GM18861 (cell line): Measurements from ENCODE around the gene ZXDC.

Experiments used
- ATAC-seq: cut with Tn5 transposase; IDR thresholded peaks from one replicate; pipeline ENCODE4 v1.9.1; 2021; ENCODE audit not compliant: unreplicated experiment

ZXDC gene

DNA sequence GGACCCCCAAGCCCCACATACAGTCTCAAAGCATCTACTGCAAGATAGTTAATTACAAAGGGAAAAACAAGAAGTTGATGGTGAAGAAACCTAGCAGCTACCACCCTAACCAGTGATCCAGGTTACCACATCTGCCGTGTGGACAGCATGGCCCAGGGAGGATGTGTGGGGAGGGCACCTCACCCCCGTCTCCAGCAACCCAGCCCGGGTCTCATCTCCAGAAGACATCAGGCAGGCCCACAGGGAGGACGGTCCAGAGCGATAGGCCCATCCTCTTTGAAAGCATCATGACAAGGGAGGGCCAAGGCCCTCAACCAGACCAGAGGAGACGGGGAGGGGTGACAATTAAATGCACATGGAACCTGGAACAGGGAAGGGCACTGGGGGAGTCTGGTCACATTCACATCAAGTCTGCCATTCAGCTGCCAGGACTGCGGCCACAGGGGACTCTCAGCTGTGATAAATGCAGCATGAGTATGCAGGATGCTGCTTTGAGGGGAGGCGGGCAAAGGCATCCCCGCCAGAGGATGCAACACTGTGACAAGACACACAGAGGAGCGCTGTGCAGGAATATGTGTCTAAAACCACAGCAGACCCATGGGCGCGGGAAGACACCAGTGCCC, 18.8 kb downstream of the ZXDC start:
- no peak for ATAC-seq

DNA sequence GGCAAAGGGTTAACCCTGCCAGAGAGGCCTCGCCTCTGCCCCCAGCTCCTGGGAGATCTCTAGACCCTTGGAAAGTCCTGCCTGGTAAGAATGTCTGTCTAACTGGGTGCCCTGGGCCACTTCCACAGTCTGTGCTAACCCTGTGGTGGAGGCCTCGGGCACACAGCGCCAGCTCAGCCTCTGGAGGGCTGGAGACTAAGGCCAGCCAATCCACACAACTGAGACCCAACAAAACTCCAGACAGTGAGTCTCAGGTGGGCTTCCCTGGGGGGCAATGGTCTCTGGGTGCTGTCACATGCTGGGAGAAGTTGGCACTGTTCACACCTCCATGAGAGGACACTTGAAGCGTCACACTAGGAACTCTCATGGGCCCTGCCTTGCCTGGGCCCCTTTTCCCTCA, 19.5 kb downstream of the ZXDC start:
- no peak for ATAC-seq

DNA sequence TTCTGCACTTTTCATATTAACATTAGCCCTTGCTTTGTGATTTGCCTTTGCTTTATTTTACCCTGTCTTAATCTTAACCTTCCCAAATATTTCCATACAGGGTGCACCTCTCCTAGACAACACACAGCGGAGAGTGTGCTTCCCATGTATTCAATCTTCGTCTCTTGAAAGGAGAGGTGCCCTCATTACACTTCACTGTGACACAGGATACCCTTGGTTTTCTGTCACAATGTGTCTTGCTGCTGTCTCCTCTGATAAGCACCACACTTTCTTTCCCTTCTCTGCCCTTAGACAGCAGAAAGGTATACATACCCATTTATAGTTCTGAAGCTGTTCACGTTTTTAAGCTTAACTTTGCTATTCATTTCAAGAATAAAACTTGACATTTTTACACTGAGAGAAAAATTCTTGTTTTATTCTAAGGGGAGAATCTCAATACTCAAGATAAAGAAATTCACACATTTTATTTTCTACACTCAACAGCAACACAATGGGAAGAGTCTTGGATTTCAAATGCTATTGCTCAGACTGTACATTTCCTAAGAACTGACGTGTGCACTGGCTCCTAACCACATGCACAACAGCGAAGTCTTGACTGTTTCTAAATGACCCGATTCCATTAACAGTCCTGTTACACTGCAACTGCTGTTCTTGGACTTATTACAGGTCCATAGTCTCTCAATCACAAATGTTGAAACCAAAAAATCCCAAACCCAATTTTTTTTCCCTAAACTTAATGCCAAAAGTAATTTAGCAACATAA, 21.1 kb downstream of the ZXDC start:
- no peak for ATAC-seq

DNA sequence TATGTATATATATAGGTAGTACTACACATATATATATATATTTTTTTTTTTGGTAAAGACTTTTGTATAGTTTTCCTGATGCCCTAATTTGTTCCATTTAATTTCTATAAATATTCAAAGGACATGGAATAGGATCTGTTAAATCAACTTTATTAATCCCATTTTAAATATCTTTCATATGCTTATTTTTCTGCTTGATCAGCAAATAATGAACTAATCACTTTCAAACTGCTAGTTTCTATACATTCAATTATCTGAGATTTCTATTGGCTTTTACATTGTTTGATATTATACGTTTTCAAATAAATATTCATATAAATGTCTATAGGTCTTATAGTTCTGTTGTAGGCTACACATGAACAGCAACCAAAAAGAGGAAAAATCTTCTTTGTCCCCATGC, 21.7 kb downstream of the ZXDC start:
- no peak for ATAC-seq

DNA sequence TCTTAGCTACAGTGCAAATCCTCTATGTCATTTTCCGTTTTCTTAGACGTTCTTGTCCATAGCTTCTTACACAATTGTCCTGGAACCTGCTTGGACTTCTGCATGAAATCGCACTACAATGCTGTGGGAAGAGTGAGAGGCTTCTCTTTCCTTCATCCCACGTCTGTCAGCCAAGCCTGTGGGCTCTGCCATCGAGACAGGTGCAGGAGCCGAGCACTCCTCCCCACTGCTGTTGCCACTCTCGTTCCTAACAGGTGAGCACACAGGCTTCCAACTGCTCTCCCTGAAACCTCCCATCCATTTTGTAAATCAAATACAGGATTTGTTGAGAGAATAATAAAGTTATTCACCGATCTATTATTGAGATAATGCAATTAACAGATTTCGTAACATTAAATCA, 23.5 kb downstream of the ZXDC start:
- ATAC-seq: no peak

DNA sequence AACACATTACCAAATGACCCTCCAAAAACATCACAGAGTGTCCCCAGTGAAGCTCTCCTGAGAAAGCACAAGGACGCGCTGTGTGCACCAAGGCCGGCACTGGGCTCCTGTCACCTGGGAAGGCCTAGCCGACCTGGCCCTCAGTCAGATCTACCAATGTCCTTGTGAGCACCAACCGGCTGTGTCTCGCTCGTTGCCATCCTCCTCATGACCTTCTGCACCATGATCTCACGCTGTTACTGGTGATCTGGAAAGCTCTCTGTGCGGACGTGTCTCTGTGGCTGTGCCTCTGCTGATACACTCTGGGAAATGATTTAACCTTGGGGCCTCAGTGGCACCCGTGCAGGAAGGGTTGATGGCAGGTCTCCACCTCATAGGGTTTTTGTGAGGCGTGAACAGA, 24.2 kb downstream of the ZXDC start:
- no peak for ATAC-seq

DNA sequence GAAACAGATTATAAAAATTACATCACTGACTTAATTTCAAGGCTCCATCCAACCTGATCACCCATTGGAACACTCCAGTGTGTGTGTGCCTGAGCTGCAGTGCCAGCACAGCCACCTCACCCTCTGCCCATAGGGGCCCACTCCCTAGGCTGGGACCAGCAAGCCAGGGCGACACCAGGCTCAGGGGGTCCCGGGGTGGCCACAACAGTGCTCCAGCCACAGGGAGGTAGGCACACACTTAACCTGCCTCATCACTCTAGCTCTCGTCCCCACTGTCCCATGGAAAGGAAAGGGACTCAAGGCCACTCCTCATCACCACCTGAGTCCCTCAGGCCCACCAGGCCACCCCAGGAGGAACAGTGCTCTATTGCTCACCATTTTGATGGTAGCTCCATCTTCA, 24.9 kb downstream of the ZXDC start:
- ATAC-seq: no peak

DNA sequence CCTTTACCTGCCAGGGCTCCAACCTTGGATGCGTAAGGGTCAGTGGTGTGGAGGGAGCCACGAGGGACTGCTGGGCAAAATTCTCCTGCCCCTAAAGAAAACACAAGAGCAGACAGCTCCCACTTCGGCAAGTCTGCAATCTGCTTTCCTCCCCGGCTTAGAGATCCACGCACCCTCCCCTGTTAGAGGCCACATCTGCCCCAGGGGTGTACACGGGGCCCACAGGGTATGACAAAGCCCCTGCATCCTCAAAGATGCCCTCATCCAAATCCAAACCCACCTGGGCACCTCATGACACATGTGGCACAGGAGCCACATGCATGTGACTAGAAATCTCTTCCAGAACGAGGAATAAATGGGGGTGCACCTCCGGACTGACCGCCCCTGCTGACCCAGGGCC, 25.5 kb downstream of the ZXDC start:
- ATAC-seq: no peak

DNA sequence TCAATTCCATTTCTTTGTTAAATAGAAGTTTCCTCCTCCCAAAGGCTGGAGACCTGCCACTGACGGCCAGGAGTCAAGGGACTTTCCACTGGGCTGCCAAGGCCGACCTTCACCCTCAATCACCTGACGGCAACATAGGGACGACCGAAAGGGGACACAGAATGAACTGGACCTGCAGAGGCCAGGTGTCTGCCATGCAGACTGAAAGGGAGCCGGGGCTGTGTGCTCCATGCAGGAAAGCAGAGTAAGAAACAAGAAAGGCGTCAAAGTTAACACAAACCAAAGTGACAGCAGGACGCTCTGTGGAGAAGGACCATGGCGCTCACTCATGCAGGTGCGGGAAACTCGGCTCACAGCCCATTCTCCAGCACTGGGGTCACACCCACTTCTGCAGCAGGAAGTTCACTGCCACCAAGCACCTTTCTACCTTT, 26.1 kb downstream of the ZXDC start:
- no peak for ATAC-seq

DNA sequence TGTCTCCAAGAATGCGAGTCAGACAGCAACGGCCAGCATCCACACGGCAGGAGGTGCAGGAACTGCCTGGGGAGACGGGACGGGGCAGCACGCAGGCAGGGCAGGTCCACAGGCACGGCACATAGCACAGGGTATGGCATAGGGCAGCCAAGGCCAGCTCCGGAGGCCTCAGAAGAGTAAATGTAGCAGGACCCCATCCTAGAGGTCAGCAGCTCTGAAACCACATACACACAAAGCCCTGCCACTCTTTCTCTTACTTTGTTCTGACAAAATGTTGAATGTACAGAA, 26.9 kb downstream of the ZXDC start:
- ATAC-seq: no peak

DNA sequence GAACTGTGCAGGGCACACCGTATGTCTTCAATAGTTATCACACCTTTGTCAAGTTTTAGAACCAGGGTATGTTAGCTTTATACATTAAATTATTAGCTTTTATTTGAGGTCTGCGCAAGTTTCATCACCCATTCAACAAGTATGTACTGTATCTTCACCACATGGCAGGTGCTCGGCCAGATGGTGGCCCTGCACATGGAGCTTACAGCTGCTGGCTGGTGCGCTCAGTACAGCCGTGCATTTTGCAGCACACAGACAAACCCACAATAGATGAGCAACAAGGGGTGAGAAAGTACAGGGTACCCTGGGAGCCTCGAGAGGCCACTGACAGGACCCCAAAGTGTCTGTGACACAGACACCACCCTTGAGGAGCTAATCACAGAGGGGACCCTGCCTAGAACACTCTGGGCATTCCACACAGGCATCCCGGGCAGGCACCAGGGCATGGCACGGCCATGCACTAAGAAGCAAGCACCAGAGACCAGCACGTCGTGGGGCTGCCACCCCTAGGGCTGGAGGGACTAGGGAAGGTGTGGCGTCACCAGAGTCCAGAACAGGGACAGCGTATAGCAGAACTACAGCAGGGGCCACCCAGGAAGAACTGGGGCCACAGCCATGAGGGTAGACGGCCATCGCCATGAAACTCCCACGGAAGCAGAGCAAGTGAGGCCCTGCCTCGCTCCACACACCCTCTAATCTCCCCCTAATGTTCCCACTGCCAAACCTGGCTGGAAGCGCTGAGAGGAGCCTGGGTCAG, 27.4 kb downstream of the ZXDC start:
- ATAC-seq: no peak

DNA sequence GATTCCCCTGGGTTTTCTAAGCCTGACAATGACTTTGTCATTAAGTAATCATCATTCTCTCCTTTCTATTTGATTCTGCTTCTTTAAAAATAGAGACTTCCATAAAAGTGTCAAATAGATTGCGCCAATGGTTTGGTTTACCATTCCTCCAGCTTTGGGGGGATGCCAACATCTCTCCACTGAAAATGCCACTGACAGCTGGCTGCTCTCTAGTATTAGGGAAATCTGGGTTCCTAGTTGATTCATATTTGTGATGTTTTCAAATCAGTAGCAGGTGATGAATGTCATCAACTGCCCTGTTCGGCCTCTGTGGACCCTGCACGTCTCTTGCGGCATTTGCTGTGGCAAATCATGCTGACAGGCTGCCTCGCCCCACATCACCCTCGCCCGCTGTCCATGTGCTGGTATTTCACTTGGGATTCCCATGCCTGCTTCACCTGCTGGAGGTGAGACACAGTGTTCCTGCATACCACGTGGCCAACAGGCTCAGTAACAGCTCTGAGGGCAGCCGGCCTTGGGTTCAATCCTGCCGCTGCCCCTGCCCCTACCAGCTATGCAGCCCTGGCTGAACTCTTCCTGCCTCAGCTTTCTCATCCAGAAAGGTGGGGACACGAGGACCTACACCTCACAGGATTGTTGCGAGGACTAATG, 28.1 kb downstream of the ZXDC start:
- ATAC-seq: no peak

DNA sequence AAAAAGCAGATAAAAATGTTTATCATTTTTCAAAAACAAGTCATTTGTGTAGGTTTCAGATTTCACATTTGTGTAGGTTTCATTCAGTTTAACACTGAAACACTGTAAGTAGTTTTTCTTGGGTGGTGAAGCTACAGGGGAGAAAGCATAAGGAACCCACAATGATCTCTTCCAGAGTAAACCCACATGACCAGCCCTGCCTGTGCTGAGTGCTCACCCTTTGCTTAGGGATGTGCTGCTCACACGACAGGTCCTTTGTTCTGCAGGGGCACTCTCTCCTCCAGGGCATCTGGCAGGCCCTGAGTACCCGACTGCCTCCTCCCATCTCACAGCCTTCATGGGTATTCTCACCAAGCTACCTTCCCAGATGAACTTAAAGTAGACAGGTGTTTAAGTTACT, 28.9 kb downstream of the ZXDC start:
- no peak for ATAC-seq

DNA sequence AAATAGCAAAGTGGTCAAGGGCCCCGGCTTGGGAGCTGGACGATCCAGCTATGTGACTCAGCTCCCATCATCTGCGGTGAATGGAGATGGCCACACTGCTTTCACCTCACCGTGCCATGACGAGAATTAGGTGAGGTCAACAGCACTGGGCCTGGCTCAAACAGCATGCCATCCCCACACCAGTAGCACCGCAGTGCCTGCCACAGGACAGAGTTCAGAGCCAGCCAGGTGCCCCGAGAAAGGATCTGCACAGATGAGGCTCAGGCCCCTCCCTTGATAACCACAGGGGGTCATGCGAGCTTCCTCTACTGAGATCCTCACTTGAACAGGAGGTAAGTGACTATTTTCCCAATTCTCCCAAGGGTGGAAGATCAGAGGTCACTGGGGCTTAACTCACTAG, 29.4 kb downstream of the ZXDC start:
- no peak for ATAC-seq

DNA sequence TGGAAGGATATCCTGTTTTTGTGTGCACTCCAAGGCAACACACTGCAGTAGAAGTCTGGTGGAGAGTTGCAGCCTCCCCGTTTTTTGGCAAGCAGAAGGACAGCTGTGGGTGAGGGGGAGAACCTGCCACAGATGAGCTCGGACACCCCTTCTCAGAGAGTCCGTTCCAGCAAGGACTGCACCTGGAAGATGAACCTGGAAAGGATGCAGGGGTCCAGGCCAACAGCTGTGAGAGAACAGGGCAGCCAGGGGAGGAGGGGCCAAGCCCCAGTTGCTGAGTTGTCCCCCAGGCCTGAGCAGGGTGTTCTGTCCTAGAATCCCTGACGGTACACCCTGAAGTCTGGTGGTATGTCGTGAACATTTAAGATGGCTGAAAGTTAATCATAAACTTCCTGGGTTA, 30.2 kb downstream of the ZXDC start:
- ATAC-seq: no peak

DNA sequence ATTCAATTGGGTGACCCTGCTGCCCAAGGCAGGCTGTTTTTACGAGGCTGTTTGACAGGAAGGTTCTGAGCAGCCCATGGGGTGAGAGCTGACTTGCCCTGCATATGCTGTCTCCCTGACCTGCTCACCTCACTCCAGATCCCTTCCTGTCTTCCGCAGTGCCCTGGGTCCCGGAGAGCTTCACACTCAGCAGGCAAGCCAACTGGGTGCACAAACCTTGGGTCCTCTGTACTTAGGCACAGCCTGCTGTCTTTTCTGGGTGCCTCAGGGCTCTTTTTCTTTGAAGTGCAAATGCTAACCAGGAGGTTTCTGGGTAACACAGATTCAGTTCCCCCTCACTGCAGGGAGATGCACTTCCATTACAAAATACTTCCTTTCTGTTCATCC, 32.8 kb downstream of the ZXDC start:
- ATAC-seq: no peak

DNA sequence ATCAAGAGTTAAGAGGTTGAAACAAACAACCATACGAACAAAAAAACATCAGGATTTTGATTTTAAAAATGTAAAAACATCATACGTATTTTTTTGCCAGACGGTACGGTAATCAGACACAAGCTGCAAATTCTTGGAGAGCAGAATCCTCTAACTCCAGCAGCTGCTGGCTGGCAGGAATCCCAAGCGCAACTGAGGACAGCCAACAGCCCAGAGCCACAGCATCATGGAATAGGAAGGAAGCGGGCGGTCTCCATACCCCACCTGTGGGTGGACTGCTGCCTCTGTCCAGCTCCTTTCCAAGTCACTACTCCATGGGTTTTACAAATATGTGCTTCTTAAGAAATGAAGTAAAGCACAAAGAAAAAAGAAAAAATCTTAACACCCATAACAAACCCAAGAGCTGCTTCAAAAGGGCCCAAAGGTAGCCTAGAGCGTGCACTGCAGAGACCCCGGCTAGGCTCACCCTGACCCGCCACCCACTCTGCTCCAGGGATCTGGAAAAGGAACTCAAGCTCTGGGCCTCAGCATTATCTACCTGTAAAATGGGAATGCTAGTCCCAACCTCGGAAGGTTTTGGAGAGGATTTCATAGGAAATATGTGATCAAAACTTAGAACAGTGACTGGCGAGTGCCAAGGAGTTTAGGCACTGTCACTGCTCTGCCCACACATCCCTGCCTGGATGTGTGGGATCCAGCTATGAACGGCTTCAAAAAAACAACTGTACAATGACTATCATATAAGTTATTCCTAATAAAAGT, 33.4 kb downstream of the ZXDC start:
- ATAC-seq: no peak

DNA sequence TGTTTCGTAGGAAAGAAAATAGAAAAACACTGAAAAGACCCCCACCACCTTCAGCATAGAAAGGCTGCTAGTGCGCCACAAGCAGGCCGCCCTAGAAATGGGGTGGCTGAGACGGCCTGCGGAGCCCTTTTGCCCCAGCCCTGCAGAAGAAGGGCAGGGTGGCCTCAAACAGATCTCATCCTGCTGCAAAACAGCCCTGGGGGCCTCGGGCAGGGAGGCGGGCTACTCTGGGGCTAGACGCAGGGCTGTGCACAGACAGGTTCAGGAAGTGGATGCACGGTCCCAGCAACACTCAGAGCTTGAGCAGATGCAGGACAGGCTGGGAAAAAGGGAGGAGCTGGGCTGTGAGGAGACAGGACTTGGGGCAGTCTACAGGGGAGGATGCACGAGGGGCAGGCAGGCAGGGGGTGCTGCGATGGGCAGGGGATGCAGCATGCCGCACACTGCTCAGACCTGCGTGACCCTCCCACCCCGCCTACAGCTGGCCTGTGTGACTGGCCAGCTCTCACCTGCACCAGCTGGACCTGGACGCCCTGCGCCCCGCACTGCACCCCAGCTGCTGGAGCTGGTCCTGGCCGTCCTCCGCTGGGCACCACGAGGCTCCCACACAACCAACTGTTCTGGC, 34.3 kb downstream of the ZXDC start:
- no peak for ATAC-seq

DNA sequence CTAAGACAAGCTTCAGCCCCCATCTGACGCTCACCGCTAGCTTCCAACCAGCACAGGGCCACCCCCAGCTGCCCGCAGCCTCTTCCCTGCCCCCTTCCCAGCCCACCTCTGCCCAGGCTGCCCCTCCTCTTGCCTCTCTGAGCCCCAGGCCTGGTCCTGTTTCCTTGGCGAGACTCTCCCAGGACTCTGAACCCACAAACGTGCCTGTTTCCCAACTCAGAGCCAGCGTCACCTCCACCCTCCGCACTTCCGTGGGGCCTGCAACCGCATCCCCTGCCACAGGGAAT, 35.0 kb downstream of the ZXDC start:
- ATAC-seq: no peak

DNA sequence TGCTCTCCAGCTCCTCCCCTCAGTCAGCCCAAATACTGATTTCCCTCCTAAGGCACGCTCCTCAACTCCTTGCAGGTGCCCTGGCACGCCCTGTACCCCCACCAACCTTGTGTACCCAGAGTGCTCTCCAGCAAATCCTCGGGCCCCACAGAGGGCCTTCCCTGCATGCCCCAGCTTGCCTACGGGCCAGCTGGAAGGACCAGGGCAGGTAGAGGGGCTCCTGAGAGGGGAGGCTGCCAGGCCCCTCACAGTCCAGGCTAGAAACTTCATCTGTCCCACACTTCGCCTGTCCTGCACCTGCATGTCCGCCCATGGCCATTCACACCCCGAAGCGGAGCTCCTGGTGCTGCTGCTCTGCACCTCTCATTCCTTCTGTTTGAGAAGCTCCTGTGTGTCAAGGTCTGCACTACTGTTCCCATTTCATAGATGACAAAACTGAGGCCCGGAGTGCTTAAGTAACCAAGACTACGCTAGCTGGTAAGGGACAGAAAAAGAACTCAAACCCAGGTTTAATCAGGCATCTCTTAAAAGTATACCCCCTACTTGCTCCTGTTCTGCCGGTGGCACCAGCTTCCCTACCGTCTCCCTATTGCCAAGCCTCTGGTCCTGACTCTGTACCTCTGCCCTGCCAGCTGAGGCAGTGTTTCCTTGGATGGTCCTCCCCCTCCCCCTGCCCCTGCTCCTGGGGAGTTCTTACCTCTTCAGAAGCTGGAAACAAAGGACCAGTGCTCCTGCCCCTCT, 35.6 kb downstream of the ZXDC start:
- ATAC-seq: no peak
